Activated CD4-positive, alpha-beta T cell treated with anti-CD3 and anti-CD28 coated beads, Interleukin-2, amount 50 U/mL, for 16 hours (primary cell): ENCODE data around the gene NFKBIE.
A peak's percentile ranks its signal among the peaks of the same experiment; 100 is the strongest.

ENCODE experiments used
- DNase-seq: peaks from one replicate; pipeline ENCODE4 v3.0.0-alpha.2; 2020

NFKBIE gene

GRCh38 chr6:44224029-44224964 is 41.1 kb downstream of the NFKBIE start:
- DNase-seq: peak; percentile 32

- peak; percentile 85 for DNase-seq
Observed at GRCh38 chr6:44223319-44224028, 41.9 kb downstream of the NFKBIE start, which contains the start of gene SLC29A1. TSS of gene SLC29A1 (plus strand) at chr6:44223595. CDS start at chr6:44227314, 3,719 bp downstream.

- no peak for DNase-seq
Observed at GRCh38 chr6:44222486-44223318, 42.6 kb downstream of the NFKBIE start.

GRCh38 chr6:44221961-44222335 is 43.4 kb downstream of the NFKBIE start:
- DNase-seq: no peak

GRCh38 chr6:44221291-44221960 is 43.9 kb downstream of the NFKBIE start:
- peak; percentile 83 for DNase-seq

GRCh38 chr6:44220913-44221290 is 44.4 kb downstream of the NFKBIE start:
- no peak for DNase-seq

GRCh38 chr6:44219815-44220784 is 45.3 kb downstream of the NFKBIE start:
- DNase-seq: no peak

GRCh38 chr6:44219053-44219814 is 46.1 kb downstream of the NFKBIE start:
- DNase-seq: no peak

GRCh38 chr6:44217332-44218143 is 47.8 kb downstream of the NFKBIE start:
- DNase-seq: no peak

GRCh38 chr6:44216677-44217331 is 48.5 kb downstream of the NFKBIE start, which contains the start of gene MYMX:
TSS of gene MYMX (plus strand) at chr6:44216926. CDS start at chr6:44217472, 546 bp downstream.
- DNase-seq: no peak

GRCh38 chr6:44214307-44214706 is 51.0 kb downstream of the NFKBIE start:
- DNase-seq: no peak

- DNase-seq: no peak
Observed at GRCh38 chr6:44211284-44211683, 54.1 kb downstream of the NFKBIE start.
